ENCODE measurements around the gene PIK3R4.

Gene PIK3R4

DNA sequence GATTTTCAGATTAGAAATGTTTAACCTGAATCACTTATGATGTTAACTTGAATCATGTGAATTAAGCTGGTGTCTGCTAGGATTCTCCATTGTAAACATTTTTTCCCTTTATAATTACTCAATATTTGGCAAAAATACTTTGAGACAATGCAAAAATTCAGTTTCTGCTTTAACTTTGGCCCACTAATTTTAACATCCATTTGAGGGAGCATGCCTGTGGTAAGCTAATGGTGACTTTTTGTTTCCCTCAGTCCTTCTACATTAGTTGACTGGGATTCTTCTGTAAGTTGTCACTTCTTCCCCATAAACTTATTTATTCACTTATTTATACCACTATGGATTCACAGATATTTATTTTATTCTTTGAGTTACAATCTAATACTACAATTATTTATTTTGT lies 59.3 kb downstream of the PIK3R4 start:
- DNase-seq = no peak

DNA sequence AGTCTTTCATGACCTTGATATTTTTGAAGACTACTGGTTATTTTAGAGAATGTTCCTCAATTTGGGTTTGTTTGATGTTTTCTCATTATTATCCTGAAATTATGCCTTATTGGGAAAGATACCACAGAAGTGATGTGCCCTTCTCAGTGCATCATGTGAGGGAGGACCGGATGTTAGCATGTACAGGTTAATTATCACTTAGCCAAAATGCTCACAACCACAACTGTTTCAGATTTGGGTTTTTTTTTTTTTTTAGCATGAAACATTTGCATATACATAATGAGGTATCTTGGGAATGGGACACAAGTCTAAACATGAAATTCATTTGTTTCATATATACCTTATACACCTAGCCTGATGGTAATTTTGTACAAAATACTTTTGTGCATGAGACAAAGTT lies 59.8 kb downstream of the PIK3R4 start:
- no peak for DNase-seq

DNA sequence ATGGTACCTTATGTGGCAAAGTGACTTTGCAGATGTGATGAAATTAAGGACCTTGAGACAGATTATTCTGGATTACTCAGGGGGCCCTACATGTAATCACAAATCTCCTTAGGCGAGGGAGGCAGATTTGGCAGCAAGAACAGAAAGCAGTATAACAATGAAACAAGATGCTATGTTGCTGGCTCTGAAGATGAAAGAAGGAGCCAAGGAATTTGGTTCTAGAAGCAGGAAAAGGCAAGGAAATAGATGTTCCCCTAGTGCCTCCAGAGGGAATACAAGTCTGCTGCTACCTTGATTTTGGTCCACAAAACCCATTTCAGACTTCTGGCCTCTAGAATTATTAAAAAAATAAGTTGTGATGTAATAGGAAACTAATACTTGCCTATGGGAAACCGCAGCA lies 64.5 kb downstream of the PIK3R4 start:
- no peak for DNase-seq

DNA sequence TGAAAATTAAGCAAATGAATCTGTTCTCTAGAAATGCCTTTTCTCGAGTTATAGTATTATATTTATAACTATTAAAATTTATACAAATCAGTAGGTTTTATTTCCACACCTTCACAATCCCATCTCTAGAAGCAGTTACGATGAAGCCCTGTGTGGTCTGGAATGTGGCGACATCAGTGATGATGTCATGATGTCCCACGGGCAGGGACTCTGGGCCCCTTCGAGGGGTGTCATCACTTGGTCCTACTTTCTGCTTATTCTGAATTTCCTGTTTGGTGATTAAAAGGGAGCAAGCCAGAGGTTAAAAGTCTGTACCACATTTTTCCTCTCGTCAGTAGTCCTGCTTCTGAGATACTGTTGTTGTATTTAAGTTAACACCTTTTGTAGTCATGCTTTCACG lies 67.4 kb downstream of the PIK3R4 start:
- DNase-seq = no peak

DNA sequence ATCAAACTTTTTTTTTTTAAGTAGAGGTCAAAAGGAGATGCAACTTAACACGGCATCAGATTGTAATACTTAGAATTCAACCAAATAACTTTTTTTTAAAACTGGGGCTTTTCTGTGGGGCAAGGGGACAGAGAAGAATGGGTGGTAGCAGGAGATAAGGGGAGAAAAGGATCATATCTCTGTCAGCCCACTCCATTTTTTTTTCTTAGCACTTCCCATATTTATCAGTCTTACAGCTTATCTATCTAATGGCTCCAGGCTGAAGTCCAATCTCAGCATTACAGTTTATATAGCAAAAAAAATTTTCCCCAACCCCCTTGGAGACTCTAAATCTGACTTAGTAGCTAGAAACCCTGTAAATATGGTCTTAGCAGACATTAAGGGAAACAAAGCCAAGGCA lies 69.3 kb downstream of the PIK3R4 start:
- DNase-seq = no peak

DNA sequence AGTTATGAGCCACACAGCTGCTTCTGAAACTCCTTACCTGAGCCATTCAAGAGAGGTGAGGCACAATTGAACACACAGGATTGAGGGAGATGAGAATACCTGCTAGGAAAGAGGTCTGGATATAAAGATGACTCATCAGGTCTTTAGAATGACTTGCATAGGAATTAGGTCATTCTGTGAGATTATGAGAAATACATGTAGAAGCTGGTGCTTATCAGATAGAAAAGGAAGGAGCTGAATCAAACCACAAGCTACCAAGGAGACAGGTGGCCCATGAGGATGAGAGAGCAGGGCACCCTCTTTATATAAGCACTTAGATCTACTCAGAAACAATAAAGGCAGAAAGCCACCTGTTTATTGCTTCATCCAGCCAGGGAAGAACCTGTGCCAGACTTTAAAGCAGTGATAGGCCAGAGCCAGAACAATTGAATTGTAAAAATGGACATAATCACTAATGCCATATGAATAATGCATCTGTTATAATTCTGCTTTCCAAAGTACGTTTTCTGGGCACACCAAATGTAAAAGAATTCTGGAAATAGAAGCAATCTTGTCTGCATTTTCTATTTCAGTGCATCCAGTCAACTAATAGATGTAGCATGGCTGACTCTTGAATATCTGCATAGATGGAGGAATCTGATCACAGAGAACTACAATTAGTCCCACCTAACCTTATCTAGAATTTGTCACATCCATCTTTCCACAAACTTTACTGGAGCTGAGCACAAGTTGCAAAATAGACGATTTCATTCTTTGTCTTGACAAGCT lies 74.9 kb downstream of the PIK3R4 start:
- DNase-seq = no peak

DNA sequence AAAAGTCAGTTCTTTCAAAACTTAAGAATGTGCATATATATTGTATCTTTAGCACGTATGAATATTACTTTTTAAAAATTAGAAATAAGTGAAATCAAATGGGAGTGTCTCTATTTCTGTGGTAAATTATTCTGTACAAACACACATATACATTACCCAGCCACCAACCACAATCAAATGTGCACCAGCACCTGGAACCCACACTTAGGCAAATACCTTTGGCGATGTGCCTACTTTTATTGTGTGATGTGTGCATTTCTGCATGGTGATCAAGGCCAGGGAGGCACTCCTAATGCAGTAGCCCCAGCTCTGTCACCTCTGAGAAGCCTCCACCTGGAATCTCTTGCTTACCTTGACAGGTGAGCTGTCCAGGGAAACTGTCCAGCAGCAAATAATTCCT lies 76.9 kb downstream of the PIK3R4 start:
- no peak for DNase-seq

DNA sequence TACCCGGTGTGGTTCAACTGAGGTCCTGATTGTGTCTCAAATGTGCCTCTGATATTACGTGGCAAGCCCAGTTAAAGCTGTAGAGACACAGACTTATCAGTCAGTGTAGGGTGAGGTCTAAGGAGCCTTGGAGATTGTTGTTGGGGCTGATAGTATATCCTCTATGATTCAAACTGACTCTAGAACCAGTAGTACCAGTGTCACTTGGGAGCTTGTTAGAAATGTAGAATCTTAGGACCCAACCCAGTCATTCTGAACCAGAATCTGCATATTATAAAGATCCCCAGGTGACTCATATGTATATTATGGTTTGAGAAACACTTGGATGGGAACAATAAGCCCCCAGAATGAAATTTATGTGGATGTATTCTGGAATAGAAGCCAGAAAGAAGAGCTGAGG lies 83.5 kb downstream of the PIK3R4 start:
- no peak for DNase-seq

DNA sequence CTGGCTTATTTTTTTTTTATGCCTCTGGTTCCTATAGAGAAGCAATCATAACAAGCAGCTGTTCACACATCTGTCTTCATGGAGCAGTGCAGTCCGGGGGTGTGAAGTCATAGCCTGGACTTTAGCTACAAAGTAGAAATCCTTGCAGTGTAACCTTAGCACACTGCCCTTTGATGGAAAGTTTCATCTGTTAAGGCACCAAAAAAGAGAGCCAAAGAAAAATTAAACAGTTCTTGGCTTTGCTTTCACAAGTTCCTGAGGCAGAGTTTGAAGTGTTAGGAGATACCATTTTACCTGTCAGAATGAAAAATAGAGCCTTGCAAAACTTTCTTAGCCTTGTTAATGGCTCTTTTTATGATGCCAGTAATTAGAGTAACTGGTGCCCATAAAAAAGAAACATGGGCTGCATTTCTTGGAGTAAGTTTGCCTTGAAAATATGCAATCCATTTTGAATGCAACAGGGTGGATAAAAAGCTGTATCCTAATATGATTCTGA lies 84.1 kb downstream of the PIK3R4 start:
- no peak for DNase-seq

DNA sequence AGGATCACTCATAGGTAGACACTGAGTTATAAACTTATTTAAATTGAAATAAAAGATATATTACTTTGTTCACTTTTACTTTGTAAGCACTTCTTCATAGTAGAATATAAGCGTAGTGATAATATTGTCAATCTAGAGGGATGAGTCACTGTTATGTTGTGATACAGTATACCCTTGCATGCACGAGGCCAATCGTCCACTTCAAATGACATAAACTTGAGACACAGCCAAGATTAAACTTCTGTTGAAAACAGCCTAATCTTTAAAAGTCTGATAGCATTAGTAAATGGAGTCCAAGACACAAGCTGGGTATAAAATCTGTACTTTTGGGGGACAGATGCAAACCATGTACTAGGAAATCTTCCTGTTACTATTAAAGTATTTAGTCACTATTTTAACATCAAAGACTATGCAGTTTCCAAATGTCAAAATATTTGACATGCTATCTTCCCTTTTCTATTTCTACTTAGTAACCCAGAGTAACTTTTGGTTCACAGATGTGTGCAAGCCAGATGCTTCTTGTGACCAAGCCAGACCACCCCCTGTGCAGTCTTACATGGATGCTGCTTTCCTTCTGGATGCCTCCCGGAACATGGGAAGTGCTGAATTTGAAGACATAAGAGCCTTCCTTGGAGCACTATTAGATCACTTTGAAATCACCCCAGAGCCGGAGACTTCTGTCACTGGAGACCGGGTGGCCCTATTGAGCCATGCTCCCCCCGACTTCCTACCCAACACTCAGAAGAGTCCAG lies 85.3 kb downstream of the PIK3R4 start:
- no peak for DNase-seq

DNA sequence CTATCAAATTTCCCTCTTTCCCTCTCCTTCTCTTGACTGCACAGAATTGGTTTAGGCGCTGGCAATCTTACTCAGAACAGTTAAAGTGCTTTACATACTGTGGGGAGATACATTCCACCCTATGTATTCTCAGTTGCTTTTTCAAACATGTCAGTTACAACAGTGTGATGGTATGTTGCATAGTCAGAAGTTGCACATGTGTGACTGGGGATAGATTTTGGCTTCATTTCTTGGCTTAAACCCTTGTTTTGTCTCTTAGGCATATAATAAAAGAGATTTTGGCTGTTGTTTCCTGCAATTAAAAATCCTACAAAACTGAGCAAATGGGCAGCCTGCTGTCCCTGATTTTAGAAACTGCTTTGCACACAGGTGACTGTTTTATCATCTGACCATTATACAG lies 86.7 kb downstream of the PIK3R4 start:
- DNase-seq = no peak

DNA sequence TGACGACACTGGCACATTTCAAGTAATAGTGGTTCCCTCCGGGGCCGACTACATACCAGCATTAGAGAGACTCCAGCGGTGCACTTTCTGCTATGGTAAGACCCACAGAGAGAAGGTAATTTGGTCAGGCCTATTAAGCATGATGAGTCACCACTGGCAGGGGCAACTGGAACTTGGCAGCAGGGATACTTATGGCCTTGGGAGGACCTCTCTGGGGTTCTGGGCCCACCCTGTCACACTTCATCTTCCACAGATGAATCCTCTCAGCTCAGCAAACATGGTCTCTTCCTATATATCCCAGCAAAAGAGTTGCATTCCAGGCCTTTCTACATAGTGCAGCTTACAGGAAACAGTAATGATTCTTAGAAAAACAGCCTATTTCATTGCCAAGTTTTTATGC lies 88.0 kb downstream of the PIK3R4 start:
- DNase-seq = no peak

DNA sequence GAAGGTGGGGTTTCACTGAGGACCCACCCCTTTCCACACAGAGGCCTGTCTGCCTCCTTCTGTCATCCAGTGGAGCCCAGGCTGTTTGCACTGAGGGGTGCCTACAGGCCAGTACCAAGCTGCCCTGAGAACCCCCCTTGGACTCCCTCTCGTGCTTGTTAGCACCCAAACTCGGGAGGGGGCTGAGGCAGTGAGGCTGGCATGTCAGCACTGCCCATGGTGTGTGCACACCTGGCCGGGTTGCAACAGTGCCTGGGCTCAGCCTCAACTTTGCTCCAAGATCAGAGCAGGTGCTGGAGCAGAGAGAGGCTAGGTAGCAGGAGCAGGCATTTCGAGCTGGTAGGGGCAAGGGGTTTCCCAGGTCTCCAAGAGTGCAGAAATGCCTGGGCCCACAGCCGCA lies 90.0 kb downstream of the PIK3R4 start:
- DNase-seq = no peak

DNA sequence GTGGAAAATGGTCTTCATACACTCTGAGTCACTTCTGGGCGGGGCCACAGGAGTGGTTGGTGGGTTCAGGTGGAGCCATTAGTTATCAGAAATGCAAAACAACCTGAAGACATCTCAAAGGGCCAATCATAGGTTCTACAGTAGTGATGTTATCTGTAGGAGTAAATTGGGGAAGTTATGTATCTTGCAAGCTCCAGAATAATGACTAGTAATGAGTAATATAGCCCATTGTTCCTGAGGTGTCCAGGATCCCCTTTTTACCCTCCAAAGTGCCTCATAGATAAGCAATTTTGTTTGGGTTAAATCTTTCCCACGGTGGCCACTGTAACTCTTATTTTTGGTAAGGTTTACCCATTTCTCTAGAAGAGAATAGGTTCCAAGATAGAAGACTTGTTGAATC lies 91.7 kb downstream of the PIK3R4 start:
- DNase-seq = no peak

DNA sequence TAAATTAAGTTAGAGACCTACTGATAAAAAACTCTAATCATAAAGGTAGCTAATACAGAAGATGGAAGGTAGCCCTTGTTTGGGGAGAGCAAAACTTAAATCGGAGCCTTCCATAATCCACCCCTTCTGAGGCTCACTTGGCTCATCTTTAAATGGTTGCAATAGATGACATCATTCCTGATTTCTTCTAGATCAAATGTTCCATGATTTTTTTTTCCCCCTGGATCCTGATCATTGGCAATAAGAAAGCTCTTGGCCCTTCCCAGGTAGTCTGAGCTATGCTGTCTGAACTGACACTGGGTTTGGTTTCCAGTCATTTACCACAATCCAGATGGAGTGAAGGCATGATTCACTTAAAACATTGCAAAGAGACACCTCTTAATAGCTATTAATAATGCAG lies 92.5 kb downstream of the PIK3R4 start:
- DNase-seq = no peak

DNA sequence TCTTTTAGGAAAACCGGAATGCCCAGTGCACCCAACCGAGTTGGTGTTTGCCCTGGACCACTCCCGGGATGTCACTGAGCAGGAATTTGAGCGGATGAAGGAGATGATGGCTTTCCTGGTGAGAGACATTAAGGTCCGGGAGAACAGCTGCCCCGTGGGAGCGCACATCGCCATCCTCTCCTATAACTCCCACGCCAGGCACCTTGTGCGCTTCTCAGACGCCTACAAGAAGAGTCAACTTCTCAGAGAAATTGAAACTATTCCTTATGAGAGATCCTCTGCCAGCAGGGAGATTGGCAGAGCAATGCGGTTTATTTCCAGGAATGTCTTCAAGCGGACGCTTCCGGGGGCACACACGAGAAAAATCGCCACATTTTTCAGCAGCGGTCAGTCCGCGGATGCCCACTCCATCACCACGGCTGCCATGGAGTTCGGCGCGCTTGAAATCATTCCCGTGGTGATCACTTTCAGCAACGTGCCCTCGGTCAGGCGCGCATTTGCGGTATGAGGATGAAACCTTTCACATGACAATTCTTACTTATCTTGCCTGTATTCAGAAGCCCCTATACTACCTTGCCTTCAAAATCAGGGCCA lies 97.5 kb downstream of the PIK3R4 start:
- no peak for DNase-seq

DNA sequence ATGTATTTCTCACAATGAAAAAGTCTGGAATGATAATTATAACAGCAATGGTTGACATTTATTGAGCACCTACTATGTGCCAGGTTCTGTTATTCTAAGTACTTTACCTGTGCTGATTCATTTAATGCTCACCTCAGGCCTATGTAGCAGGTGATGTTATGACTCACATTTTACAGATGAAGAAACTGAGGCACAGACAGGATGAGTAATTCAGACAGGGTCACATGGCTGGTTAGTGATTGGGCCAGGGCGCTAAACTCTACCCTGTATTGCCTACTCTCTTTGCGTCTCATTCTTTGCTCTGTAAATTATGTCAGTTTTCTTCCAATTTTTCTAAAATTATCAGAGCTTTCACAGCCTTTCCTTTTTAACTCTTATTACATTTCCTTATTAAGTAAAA lies 98.3 kb downstream of the PIK3R4 start:
- DNase-seq = no peak

DNA sequence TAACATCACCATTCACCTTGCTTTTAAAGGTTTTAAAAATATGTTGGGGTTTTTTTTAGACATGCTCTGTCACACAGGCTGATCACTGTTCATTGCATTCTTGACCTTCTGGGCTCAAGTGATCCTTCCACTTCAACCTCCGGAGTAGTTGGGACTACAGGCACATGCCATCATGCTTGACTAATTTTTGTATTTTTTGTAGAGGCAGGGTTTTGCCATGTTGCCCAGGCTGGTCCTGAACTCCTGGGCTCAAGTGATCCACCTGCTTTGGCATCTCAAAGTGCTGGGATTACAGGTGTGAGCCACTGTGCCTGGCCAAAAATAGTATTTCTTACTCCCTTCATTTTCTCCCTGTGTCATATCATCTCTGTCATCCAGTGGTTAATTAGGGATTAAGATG lies 101.4 kb downstream of the PIK3R4 start:
- DNase-seq = no peak

DNA sequence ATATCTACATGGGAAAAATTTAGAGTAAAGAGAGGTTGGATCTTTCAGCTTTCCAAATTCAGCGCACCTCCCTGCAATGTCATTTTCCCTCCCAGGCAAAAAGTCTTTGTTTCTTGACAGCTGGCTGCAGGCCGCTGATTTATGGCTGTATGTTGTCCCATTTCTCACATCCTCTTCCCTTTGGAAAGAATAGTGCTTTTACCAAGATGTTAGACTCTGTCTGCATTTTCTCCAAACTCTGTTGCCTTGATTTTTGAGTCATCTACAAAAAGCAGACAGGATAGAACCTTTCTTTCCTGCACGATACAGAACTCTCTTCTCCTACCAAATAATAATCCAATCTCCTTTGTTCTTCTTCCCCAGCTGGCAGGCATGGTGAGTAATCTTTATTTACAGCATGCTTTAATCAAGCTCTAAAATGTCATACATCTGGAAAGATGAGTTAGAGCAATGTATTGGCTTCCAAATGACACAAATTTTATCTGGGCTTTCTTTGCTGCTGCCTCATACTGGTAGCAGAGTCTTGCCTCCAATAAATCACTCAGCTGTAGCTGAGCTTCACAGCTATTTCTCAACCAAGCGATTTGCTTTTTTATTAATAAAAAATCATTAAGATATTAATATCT lies 101.9 kb downstream of the PIK3R4 start:
- no peak for DNase-seq

DNA sequence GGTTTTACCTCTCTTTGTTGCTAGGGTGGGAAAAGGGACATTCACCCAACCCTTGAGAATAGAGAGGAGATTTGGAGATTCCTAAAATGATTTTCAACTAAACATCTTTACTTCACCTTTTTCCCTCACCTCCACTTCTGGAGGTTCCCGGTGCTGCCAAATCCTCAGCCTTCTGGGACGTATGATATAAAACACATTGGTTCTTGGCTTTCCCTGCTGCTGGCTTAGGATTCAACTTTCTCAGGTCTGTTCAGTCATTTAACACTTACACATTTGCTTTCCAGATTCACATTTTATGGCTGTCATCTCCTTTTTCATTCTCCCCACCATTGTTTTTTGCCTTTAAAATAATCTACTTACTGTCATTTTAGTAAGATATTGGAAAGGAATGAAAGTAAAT lies 106.6 kb downstream of the PIK3R4 start:
- DNase-seq = no peak

DNA sequence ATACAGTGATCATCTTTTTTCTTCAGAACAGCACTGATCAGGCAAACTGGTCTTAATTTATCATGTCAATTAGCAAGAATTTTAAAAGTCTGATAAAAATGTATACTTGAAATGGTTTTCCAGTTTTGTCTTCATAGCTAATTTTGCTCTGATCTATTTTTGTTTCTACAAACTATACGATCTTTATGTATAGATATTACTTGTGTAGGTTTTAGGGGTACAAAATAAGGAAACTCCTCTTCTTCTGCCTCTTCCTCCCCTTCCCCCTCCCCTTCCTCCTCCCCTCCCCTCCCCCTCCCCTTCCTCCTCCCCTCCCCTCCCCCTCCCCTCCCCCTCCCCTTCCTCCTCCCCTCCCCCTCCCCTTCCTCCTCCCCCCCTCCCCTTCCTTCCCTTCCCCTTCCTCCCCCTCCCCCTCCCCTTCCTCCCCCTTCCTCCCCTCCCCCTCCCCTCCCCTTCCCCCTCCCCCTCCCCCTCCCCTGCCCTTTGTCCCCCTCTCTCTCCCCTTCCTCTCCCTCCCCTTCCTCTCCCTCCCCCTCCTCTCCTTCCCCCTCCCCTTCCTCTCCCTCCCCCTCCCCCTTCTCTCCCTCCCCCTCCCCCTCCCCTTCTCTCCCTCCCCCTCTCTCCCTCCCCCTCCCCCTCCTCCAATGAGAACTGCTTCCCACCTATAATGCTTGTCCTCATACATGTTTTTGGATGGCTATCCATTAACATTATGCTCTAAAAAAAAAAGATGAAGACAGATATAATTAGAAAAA lies 110.0 kb downstream of the PIK3R4 start:
- no peak for DNase-seq

DNA sequence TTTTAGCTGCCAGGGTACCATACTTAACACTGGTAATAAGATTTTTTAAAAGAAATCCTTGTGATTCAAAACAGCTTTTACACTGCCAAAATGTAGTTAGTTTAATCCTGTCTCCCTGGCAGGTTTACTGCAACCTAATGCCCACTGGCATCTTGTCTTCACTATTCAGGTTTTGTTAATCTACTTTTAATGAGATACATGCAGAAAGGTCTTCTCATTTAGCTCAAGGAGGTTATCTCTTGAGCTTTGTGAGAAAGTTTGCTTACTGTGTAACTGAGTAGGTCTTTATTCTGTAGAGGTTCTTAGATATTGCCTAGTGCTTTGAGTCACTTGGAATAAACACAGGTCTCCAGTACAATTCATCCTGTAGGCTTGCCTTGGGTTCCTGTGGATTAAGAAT lies 110.7 kb downstream of the PIK3R4 start:
- DNase-seq = no peak

DNA sequence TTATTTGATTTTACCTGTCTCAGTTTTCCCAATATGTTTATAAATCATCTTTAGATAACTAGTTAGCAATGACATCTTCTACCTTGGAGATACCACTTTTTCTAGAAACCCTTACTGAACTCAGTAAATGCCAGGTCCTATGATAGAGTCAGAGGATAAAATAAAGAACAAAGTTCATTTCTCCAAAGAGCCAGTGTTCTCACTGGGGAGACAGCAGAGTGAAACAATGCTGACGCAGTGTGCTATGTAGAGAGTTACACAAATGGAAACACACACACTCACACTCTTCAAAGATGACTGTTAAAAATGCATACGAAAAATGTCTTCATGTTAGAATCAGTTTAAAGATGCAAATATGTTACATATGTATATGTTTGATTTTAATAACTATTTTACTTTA lies 111.3 kb downstream of the PIK3R4 start:
- no peak for DNase-seq
